T-helper 1 cell treated with Interleukin-12 subunit alpha and Interleukin-12 subunit beta and Interleukin-4 antibody, amounts not matched to agents 30 μg/mL and 1 μg/mL, for 36 hours (primary cell): ENCODE measurements around the gene GET3.

Source experiments
- H3K27ac Mint-ChIP-seq: one replicate; pipeline ENCODE4 v1.8.0; 2021; ENCODE audit warnings: mild to moderate bottlenecking, mixed read lengths
- H3K27me3 Mint-ChIP-seq: one replicate; pipeline ENCODE4 v1.8.0; 2021; ENCODE audit warnings: low read depth, mixed read lengths
- H3K36me3 Mint-ChIP-seq: one replicate; pipeline ENCODE4 v1.8.0; 2021; ENCODE audit warnings: low read depth, mixed read lengths
- H3K4me1 Mint-ChIP-seq: one replicate; pipeline ENCODE4 v1.8.0; 2021; ENCODE audit warnings: low read depth, mixed read lengths
- H3K4me3 Mint-ChIP-seq: one replicate; pipeline ENCODE4 v1.8.0; 2021; ENCODE audit warnings: mild to moderate bottlenecking, moderate library complexity, mixed read lengths
- H3K9me3 Mint-ChIP-seq: one replicate; pipeline ENCODE4 v1.8.0; 2021; ENCODE audit warnings: mixed read lengths

Gene GET3

DNA sequence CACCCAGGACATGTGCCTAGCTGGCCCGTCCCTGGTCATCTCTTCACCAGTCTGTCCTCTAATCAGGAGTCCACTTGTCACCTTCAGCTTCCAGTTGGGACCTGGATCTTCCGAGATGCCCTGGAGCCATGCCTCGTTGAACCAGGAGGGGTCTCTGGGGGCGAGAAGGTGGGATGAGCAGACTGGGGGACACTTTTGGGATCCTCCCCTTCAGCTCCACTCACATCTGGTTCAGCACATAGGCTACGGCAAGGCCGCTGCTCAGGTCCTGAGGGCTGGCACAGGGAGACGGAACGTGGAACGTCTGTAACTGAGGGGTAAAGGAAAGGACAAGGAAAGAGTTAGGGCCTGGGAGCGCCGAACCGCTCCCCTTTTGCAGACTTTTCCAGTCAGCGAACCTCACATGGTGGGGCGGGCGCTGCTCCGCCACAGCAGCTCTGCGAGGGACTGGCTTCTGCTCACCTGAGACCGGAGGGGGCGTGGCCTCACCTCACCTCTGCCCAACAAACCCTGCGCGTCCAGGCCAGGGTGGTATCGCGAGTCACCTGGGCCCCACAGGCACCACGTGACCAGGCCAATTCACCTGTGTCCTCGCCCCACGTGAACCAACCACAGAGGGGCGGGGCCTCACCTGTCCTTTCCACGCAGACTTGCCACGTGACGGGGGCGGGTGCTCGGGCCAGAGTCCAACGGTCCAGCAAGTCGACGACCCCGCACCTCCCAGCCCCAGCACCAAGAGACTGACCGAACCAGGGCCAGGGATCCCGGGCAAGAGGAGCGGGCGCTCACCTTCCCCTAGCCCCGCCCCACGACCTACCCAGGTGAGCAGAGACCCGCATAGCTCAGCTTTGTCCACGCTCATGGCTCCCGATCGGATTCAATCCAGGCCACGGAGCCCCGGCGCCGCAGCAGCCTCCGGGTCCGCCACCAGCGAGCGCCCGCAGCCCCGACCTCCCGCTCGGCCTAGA is 37.6 kb downstream of the GET3 start, which contains the start of gene HOOK2:
HOOK2 (minus strand) TSS at position 965 of the 968 bp plus-strand sequence; CDS start at position 862, 103 bp downstream.
- H3K9me3 Mint-ChIP-seq = no peaks in the 10 kb centered on the region
- peak within 1 kb of the TSS; percentile 72 for H3K4me3 Mint-ChIP-seq
- H3K27me3 Mint-ChIP-seq = no peaks in the 10 kb centered on the region
- peak within 1 kb of the TSS; percentile 82 for H3K27ac Mint-ChIP-seq
- no peaks in the 10 kb centered on the region for H3K36me3 Mint-ChIP-seq
- peaks cover 19% of the 10 kb centered on the region for H3K4me1 Mint-ChIP-seq

DNA sequence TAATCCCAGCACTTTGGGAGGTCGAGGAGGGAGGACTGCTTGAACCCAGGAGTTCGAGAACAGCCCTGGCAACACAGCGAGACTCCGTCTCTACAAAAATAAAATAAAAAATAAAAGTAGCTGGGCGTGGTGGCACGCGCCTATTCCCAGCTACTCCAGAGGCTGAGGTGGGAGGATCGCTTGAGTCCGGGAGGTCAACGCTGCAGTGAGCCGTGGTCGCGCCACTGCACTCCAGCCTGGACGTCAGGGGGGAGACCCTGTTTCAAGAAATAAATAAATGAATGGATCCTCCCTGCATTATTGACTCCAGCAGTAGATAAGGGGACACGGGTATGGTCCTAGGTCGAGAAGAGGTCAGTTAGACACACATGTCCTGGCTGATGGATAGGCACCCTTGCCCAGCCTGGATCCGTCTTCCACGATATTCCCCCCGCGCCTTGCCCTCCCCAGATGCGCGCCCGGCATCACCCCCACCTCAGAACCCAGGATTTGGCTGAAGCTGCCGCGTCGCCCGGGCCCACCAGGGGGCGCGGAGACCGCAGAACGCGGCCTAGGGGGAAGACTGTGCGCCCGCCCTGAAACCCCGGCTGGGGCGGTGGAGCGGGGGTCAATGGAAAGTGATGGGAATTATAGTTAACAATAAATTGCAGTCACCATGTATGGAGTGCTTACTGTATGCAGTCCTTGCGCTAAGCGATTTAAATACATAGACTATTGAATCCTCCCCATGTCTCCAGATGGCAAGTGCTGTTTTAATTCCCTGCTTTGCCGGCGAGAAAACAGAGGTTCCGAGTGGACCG is 40.1 kb downstream of the GET3 start:
- Mint-ChIP-seq H3K4me3 (peak overlapping the region; percentile 82), H3K4me1 (peaks cover 28% of the 10 kb centered on the region), H3K27ac (peak overlapping the region; percentile 88), H3K27me3 (no peaks in the 10 kb centered on the region), H3K36me3 (no peaks in the 10 kb centered on the region), H3K9me3 (no peaks in the 10 kb centered on the region)

DNA sequence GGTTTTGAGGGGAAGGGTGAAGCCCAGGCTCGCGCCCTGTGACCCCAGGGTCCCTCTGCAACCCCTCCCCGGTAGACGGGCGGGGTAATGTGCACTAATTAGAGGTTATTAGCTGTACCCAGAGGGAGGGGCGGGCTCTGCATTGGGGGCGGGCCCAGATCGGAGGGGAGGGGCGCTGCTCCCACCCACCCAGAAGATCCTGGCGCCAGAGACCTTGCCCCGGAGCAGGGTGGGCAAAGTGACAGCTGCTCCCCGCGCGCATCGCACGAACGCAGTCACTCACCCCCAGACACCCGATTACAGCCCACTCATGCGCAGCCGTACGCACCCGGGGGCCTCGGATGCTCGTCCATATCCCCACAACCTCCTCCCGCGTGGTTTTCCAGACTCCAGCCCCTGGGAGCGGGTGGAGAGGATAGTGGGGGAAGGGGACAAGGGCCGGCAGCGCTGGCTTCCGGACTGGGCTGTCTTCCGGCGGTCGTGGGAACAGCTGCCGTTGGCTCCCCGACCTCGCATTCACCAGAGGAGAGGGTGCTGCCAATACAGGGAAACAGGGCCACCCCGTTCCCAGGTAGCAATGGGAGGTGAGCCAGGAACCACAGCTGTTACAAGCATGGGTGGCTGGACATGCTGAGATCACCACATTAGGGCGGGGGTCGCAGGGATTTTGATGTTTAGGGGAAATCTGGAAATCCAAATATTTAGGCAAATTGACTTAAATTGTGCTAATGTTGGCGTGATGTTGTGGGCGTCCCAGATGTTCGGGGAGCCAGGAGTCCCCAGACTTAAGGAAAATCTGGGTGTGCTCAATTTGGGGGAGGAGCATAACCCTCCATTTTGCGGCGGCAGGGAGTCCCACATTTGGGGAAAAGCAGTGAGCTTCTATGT is 41.0 kb downstream of the GET3 start:
- Mint-ChIP-seq H3K4me1 (peaks cover 28% of the 10 kb centered on the region), H3K27ac (peak overlapping the region; percentile 88), H3K9me3 (no peaks in the 10 kb centered on the region), H3K36me3 (no peaks in the 10 kb centered on the region), H3K4me3 (peak overlapping the region; percentile 82), H3K27me3 (no peaks in the 10 kb centered on the region)

DNA sequence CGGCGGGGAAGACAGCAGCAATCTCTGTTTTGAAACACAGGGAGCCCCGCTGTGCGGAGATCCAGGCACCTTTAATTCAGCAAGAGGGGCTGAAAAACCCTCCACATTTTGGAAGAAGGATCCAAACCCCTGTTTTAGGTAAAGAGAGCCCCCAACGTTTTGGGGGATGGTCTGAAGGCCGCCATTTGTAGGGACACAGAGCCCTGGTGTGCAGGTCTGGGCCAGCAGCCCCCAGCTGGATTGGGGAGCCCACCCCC is 41.5 kb downstream of the GET3 start:
- H3K4me1 Mint-ChIP-seq = peaks cover 30% of the 10 kb centered on the region
- no peaks in the 10 kb centered on the region for H3K36me3 Mint-ChIP-seq
- no peaks in the 10 kb centered on the region for H3K9me3 Mint-ChIP-seq
- H3K4me3 Mint-ChIP-seq = peak overlapping the region; percentile 82
- H3K27ac Mint-ChIP-seq = peak overlapping the region; percentile 88
- H3K27me3 Mint-ChIP-seq = no peaks in the 10 kb centered on the region

DNA sequence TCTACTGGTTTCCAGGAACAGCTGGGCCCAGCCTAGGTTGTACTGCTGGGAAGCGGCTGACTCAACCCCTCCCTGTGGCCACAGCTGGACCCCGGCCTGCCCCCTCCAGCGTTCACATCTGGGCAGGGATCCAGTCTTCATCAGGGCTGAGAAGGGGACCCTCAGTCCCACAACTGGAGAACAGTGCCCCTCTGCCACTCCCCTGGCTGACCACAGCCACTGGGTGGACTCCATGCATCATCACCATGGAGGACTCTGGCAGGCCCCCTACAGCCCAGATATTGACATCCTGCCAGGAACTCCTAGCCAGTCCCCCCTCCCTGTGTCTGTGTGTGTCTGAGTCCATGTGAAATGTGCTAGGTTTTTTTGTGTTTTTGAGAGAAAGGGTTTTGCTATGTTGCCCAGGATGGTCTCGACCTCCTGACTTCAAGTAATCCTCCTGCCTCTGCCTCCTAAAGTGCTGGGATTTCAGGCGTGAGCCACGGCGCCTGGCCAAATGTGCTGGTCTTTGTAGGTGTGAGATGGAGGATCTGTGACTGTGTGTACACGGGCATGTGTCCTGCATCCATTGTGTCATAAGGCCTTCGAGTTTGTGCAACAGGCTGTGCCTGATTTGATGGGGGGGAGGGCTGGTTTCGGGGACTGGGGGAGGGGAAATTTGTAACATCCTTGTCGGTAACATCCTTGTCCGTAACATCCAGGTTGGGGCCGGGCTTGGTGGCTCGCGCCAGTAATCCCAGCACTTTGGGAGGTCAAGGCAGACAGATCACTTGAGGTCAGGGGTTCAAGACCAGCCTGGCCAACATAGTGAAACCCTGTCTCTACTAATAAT is 42.1 kb downstream of the GET3 start:
- Mint-ChIP-seq H3K36me3 (no peaks in the 10 kb centered on the region), H3K27ac (peak overlapping the region; percentile 78), H3K4me3 (peak overlapping the region; percentile 68), H3K27me3 (no peaks in the 10 kb centered on the region), H3K4me1 (peaks cover 30% of the 10 kb centered on the region), H3K9me3 (no peaks in the 10 kb centered on the region)

DNA sequence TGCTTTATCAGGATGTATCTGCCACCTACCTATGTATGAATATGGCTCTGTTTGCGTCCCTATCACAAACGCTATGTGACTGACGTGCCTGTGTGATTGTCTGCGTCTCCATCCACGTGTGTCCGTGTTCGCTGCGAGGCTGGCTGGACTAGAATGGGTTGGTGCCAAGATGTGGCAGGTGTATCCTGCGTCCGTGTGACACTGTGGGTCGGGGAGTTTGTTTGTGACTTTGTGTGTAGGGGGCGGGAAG is 44.8 kb downstream of the GET3 start:
- Mint-ChIP-seq H3K36me3 (no peaks in the 10 kb centered on the region), H3K27ac (peak overlapping the region; percentile 99), H3K27me3 (no peaks in the 10 kb centered on the region), H3K9me3 (no peaks in the 10 kb centered on the region), H3K4me1 (peaks cover 29% of the 10 kb centered on the region), H3K4me3 (peak overlapping the region; percentile 95)

DNA sequence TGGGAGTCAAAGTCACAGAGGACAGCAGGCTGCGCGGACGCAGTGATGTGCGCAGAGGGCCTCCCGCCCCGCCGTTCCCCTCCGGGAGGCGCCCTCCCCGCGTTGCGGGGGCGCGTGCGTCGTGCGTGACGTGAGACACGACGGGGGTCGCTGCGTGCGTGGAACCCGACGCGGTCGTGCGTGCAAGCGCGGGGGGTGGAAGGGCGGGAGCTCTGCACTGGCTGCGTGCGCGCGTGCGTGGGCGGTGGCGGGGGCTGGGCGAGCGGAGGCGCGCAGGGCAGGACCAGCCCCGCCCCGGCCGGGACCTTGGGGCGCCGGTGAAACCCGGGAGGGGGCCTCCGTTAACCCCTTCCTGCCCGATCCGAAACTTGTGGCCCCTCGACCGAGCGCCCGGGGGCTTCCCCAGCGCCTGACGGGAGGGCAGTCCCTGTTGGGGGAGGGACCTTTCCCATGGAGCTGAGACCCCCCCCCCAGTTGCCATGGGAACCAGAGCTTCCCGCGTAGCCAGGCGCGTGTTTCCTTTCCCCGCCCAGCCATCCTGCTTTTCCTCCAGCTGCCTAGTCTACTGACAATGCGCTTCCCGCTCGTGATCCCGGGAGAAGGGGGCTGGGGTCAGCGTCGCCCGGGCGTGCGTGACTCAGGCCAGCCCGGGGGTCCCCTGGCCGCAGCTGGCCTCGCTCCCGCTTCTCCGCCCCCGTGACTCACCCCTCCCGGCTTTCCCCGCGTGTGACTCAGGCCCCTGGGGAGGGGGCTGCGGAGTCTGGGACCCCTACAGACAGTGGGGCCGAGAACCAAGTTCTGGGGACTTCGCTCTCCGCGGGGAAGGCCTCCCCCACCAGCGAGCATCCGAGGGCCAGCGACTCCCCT is 45.4 kb downstream of the GET3 start:
- Mint-ChIP-seq H3K36me3 (no peaks in the 10 kb centered on the region), H3K27ac (peak overlapping the region; percentile 99), H3K4me1 (peaks cover 24% of the 10 kb centered on the region), H3K27me3 (no peaks in the 10 kb centered on the region), H3K9me3 (no peaks in the 10 kb centered on the region), H3K4me3 (peak overlapping the region; percentile 95)

DNA sequence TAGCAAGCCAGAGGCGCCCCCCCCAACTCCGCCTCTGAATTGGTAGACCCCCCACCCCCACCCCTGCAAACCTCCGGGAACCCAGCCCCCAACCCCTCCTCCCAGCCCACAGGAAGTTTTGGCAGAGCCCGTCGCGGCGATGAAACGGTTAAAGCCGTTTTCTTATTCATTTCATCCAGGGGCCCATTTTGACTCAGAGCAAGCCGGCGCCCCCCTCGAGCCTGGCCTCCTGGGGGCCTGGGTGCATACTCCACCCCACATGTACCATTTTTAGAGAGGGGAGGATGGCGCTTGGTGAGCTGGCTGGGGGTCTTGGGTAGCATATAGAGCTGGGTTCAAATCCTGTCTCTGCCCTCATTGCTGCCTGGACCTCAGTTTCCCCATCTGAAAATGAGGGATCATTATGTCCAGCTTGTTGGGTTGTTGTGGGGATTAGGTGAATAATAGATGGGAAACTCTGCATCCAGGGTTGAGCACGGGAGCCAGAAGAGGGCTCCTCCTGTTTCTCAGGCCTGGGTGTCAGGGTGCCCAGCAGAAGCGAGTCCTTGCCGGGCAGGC is 46.1 kb downstream of the GET3 start:
- peak overlapping the region; percentile 86 for H3K27ac Mint-ChIP-seq
- H3K27me3 Mint-ChIP-seq = no peaks in the 10 kb centered on the region
- H3K4me1 Mint-ChIP-seq = peaks cover 23% of the 10 kb centered on the region
- H3K9me3 Mint-ChIP-seq = no peaks in the 10 kb centered on the region
- H3K36me3 Mint-ChIP-seq = no peaks in the 10 kb centered on the region
- H3K4me3 Mint-ChIP-seq = peak overlapping the region; percentile 57

DNA sequence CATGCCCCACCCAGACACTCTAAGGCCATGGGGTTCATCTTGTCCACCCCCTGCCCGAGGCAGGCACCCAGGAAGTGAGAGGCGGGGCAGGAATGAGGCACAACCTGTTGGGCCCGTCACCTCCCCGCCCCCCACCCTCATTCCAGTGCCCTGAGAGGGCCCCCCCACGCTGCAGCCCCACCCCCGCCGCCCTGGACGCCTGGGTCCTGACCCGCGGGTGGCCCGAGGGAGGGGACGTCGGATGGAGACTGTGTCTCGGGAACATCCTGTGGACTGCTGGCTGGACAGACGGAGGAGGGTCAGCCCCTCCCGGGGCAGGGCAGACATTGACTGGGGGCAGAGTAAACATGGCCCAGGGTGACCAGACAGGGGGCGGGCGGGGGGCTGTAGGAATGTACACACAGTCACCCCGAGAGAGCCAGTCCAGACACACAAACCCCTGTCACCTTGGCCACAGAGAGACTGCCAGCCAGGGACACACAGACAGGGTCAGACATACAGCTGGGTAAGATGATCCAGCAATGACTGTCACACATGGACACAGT is 46.6 kb downstream of the GET3 start:
- no peaks in the 10 kb centered on the region for H3K36me3 Mint-ChIP-seq
- peak overlapping the region; percentile 86 for H3K27ac Mint-ChIP-seq
- peaks cover 21% of the 10 kb centered on the region for H3K4me1 Mint-ChIP-seq
- H3K9me3 Mint-ChIP-seq = no peaks in the 10 kb centered on the region
- H3K4me3 Mint-ChIP-seq = peak overlapping the region; percentile 57
- no peaks in the 10 kb centered on the region for H3K27me3 Mint-ChIP-seq

DNA sequence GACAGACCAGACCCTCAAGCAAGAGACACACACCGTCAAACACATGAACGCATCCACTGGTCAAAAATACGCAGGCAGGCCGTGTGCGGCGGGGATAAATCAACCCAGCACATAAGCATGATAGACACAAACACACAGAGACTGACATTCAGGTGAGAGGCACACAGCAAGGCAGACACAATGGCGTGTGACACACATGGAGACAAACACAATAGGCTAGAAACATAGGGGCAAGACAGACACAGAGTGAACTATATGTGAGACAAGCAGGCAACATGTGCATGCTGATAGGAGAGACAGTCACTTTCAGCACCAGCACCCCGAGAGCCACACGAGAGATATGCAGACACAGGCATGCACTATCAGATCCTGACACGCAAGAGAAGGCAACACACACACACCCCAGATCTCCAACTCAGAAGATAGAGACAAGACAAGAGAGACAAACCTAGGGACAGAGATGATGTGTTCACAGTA is 47.1 kb downstream of the GET3 start:
- no peak overlapping the region for H3K27ac Mint-ChIP-seq
- no peak overlapping the region for H3K4me3 Mint-ChIP-seq
- peaks cover 22% of the 10 kb centered on the region for H3K4me1 Mint-ChIP-seq
- no peaks in the 10 kb centered on the region for H3K36me3 Mint-ChIP-seq
- no peaks in the 10 kb centered on the region for H3K9me3 Mint-ChIP-seq
- H3K27me3 Mint-ChIP-seq = no peaks in the 10 kb centered on the region

DNA sequence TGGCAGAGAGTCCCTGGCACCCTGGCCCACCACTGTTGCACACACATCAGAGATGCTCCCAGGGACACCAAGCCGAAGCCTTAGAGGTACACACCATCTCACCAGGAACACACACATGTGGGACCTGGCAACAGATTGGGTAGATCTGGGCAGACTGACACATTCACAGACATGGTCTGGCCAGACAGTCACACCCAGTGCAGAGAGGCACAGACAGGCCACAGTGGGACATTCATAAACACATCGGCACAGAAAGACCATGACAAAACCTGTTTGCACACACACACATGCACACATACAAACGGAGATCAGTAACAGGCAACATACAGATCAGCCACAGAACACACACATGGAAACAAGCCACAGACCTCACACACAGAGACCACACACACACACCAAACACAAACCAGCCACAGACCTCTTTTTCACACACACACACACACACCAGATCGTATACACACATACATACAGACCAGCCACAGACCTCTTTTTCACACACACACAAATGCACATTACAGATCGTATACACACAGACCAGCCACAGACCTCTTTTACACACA is 47.7 kb downstream of the GET3 start:
- Mint-ChIP-seq H3K36me3 (no peaks in the 10 kb centered on the region), H3K27ac (no peak overlapping the region), H3K9me3 (no peaks in the 10 kb centered on the region), H3K27me3 (no peaks in the 10 kb centered on the region), H3K4me3 (no peak overlapping the region), H3K4me1 (peaks cover 20% of the 10 kb centered on the region)

DNA sequence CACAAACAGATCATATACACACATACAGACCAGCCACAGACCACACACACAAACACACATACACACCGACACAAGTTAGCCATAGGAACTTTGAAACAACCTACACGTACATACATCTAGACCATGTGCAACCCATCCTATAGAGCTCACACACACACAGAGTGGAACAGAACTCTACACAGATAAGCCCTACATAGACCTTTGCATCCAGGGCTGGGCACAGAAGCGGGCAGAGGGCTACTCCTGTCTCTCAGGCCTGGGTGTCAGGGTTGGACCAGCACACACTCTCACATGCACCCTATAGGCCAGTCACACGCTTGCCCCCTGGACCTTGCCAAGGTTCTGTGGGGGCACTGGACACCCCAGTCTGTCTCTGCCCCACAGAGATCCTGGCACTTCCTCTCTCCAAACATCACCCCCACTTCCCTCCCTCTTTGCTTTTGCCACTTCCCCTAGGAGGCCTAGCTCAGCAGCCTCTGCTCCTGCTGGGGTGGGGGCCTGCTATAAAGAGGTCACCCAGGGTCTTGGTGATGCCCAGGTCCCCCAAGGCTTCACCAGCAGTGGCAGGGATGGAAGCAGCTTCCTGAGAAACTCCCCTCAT is 48.2 kb downstream of the GET3 start:
- peaks cover 22% of the 10 kb centered on the region for H3K4me1 Mint-ChIP-seq
- no peaks in the 10 kb centered on the region for H3K27me3 Mint-ChIP-seq
- no peak overlapping the region for H3K27ac Mint-ChIP-seq
- no peaks in the 10 kb centered on the region for H3K9me3 Mint-ChIP-seq
- H3K4me3 Mint-ChIP-seq = no peak overlapping the region
- no peaks in the 10 kb centered on the region for H3K36me3 Mint-ChIP-seq
